Hematopoietic multipotent progenitor cell (in vitro differentiated cells): ENCODE data around the gene NOS1. TPM values are rescaled to one million over a fixed set of nuclear protein-coding genes. Genes with fewer than 3 reads are reported as not detected.
A peak's percentile ranks its signal among the peaks of the same experiment; 100 is the strongest.
"Not testable (repeated sequence)": the region's sequence is repeated elsewhere in the genome, so short reads cannot be mapped to it uniquely, and the experiment has no call there.

ENCODE experiments used
- DNase-seq, 3 donors: peaks; one replicate each; pipeline ENCODE4 v3.0.0-alpha.2; 2011 to 2015; ENCODE audit warnings: low read depth in 2 of 3, low spot score in 2 of 3
- total RNA-seq: library from RNA; depleted of rRNA; stranded (reverse); fragments of >200 nt; gene quantifications from one replicate; pipeline ENCODE4 v1.2.3, GENCODE V29; 2012

NOS1 gene
- total RNA-seq, 1 donor: under 0.01 TPM

DNA sequence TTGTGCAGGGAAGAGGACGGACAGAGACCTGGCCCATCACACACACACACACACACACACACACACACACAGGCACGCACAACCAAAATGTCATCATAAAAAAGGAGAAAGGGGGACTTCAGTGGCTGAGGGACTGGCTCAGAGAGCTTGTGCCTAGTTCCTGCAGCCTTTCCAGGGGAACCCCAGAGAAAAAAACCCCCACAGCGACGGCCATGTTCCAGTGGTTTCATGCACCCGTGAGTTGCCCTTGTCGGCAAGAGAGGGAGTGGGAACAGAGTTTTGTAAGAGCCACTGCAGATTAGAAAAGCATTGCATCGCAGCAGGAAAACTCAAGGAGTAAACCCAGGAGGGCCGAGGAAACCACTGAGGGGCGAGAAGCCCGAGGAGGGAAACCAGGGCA, 146.6 kb downstream of the NOS1 start:
- no peak for DNase-seq

DNA sequence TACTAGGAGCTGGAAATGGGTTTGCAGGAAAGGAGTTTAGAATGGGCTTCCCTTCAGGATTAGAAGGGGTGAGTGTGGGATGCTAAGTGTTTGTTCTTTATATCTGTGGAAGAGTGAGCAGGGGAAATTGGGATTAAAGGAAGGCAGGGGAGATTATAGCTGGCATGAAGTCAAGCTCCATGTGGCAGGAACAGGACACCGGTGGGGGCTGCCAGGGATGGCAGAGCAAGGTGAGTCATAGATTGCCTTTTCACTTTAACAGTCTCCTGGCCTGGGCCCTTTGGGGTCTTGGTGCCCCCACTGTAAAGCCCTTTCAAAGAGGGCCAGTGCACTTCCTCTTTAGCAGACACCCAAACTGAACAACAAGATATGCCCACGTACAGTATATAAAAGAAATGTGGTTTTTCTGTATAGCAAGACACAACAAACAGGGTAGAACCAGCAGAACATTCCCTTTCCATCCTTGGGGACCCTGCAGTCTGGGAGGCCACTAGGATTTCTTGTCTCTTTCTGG, 148.1 kb downstream of the NOS1 start:
- no peak for DNase-seq

DNA sequence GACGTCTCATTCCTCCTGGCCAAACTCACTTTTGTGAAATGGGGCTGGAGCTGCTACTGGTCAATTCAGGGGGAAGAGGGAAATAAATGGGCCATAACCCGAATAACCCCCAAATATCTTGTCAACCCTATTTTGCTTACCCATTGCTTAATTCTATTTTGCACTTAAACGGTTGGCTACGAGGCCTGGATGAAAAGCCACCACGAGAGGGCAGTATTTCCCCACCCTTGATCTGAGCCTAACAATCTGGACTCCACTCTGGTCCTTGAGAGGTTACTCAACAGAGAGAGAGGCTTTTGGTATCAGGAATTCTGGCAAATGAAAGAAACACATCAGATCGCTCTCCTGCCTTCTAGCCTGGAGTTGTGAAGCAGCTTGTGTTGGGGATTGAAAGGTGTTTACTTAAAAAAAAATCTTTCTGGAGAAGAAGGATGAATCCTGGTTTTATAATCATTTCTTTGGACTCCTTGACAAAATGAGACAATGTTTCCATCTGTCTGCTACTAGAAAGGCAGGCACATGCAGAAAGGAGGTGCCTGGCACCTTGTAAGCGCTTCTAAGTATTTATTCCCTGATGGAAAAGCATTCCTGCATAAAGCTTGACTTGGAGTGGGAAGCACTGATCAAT, 148.7 kb downstream of the NOS1 start:
- peak; percentile 25 to 73 (median 44) for DNase-seq

DNA sequence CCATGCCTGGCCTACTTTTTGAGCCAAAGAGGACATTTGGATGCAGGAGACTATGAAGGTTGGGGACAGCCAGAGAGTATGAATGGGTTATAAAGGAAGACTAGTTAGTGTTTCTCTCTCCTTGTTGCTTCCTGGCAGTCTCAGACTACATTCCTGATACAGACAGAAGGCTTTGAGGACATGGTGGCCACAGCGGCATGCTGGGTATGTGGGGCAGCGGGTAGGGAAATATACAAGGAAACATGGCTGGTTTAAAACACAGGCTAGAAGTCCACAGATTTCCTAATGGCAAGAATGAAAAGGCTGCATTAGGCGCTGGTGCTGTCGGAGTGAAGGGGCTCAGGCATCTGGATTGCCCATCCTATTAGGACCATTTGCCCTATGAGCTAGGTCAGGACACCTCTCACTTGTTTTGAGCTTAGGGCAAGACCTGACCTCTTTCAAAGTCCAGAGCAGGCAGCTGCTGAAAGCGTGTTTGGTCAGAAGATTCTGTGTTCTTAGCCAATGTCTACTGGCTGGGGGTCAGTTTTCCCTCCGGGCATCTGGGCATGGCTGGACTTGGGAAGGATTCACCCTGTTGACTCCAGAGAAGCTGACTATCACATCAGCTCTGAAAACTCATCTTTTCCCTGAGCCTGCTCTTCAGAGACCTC, 151.0 kb downstream of the NOS1 start:
- DNase-seq: no peak

DNA sequence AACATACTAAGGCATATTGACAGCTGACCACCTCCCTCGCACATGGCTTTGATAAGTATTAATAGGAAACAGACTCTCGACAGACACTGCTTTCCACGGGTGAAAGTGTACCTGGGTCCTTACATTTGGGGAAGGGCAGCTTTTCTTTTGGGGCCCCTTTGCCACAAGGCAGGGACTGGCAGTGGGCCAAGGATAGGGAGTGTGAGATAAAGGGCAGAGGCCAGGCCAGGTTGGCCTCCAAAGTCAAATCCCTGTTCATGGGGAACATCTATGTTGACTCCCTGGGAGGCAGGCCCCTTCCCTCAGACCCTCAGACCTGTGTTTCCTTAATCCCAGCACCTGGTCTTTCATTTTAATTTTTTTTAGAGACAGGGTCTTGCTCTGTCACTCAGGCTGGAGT, 151.8 kb downstream of the NOS1 start:
- no peak for DNase-seq

DNA sequence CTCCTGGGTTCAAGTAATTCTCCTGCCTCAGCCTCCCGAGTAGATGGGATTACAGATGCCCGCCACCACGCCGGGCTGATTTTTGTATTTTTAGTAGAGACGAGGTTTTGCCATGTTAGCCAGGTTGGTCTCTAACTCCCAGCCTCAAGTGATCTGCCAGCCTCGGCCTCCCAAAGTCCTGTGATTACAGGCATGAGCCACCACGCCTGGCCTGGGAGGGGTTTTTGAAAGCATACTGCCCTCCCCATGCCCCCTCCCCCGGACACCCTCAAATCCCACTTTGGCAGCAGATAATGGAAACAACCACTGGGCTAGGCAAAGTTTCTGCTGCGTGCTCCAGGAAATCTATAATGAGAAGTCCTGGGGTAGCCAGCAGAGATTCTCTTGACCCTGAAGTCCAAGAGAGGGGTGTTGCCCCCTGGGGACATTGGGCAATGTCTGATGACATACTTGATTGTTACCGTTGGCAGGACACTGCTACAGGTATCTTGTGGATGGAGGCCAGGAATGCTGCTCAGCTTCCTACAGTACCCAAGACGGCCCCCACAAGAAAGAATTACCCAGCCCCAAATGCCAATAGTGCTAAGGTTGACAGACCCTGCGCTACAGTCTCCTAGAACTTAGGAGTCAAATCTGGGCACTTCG, 152.5 kb downstream of the NOS1 start:
- no peak for DNase-seq

DNA sequence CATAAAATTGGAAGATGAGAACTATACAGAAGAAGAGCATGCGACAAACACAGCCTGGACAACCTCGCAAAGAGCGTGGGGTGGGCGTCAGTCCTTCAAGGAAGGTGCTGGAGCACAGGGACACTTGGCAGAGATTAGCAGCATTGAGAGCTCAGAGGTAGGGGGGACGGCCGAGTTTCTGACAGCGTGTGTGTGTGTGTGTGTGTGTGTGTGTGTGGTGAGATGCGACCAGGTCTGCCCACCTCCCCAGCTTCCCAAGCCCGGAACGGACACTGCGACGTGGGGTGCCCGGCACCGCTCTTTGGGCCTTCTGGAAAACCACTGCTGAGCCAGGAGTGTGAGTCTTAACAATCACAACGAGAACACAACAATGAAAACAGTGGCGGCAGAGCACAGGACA, 153.2 kb downstream of the NOS1 start:
- DNase-seq: no peak

DNA sequence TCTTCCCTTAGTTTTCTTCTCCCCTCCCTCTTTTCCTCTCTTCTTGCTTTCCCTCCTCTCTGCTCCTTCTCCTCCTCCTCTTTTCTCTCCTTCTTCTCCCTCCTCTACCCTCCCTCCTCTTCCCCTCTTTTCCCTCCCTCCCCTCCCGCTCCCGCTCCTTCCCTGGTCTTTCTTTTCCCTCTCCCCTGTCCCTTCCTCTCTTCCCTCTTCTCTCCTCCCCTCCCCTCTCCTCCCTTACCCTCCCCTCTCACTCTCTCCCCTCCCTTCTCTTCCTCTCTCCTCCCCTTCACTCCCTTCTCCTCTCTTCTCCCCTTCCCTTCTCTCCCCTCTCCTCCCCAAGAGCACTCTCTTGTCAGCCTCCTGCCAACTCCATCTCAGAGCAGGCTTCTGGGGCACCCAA, 153.8 kb downstream of the NOS1 start:
- DNase-seq: no peak

DNA sequence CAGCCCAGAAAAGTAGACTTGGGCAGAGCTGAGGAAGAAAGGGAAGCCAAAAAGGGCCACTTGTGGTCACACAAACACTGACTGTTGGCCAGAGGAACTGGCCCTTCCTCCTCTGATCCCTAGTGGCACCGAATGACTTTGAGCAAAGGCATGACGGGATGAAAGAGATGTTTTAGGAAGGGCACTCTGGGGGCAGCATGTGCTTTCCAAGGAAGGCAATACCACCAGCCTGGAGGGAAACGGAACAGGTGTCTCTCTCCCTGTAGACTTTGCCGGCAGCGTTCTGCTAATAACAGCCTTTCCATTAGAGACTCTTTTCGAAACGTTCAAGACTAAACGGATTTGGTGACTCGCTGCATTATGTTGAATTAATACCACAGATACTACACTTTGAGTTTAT, 158.9 kb downstream of the NOS1 start:
- DNase-seq: no peak

DNA sequence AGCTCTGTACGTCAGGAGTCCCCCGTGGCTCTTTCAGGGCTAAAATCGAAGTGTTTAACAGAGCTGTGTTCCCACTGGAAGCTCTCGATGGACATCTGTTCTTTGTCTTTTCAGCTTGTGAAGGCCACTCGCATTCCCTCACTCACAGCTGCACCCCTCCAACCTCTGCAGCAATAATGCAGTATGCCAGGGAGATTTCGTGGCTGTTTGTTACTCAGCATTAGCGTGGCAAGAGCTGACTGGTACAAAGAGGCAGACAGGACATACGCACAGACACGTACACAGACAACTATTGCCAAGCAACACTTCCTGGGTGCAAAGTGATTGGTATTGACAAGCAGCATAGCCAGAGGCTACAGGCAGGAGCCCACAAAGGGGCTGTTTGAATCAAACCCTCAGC, 159.4 kb downstream of the NOS1 start:
- DNase-seq: no peak

DNA sequence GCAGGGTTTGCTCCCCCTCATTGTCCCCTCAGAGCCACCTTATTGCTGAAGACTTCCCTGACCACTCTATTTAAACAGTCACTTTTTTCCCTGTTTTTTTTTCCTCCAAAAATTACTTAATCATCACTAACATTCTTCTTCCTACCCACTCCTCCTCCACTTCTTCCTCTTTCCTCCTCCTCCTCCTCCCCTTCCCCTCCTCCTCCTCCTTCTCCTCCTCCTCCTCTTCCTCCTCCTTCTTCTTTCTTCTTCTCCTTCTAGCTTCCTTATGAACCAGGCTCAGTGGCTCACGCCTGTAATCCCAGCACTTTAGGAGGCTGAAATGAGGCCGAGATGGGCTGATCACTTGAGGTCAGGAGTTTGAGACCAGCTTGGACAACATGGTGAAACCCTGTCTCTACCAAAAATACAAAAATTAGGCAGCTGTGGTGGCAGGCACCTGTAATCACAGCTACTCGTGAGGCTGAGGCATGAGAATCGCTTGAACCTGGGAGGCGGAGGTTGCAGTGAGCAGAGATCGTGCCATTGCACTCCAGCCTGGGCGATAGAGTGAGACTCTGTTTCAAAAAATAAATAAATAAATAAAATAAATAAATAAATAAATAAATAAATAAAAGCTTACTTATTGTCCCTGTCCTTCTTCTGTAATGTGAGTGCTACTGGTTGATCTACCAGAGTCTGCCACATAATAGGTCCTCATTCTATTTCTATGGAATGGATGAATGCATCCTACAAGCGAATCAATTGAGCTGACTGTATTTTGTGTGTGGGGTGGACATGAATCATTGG, 161.3 kb downstream of the NOS1 start:
- DNase-seq: not testable (repeated sequence)

DNA sequence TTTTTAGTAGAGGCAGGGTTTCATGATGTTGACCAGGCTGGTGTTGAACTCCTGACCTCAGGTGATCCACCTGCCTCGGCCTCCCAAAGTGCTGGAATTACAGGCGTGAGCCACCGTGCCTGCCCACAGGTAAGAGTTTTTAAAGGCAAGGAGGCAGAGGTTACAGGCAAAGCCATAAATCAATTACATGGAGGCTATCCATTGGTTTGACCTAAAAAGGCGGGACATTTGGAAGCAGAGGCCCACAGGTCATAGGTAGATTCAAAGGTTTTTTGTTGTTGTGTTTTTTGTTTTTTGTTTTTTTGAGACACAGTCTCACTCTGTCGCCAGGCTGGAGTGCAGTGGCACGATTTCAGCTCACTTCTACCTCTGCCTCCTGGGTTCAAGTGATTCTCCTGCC, 165.1 kb downstream of the NOS1 start:
- DNase-seq: not testable (repeated sequence)

DNA sequence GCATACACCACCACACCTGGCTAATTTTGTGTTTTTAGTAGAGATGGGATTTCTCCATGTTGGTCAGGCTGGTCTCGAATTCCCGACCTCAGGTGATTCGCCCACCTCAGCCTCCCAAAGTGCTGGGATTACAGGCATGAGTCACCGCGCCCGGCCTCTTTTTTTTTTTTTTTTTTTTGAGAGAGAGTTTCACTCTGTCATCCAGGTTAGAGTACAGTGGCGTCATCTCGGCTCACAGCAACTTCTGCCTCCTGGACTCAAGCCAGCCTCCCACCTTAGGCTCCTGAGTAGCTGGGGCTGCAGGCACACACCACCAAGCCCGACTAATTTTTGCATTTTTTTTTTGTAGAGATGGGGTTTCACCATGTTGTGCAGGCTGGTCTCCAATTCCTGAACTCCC, 166.4 kb downstream of the NOS1 start:
- not testable (repeated sequence) for DNase-seq

DNA sequence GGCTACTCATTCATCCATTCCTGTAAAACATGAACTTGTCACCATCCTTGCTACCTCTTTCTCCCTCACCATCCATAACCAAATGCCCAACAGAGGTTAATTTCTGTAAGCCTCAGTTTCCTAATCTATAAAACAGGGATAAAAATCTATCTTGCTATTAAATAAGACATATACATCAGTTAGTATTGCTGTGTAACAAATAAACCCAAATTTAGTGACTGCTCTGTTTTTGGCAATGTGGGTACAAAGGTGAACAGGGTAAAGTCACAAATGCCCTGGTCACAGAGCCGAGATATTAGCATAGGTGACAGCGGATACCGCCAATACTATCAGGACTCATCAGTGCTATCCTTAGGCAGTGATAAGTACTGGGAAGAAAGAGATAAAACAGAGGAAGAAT, 167.5 kb downstream of the NOS1 start:
- DNase-seq: no peak

DNA sequence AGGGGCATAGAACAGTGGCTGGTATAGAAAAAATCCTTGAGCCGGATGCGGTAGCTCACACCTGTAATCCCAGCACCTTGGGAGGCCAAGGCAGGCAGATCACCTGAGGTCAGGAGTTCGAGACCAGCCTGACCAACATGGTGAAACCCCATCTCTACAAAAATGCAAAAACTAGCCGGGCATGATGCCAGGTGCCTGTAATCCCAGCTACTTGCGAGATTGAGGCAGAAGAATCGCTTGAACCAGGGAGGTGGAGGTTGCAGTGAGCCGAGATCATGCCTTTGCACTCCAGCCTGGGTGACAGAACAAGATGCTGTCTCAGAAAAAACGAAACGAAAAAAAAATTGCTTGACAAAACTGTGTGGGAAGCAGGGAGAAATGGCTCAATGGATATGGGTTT, 168.8 kb downstream of the NOS1 start:
- not testable (repeated sequence) for DNase-seq

DNA sequence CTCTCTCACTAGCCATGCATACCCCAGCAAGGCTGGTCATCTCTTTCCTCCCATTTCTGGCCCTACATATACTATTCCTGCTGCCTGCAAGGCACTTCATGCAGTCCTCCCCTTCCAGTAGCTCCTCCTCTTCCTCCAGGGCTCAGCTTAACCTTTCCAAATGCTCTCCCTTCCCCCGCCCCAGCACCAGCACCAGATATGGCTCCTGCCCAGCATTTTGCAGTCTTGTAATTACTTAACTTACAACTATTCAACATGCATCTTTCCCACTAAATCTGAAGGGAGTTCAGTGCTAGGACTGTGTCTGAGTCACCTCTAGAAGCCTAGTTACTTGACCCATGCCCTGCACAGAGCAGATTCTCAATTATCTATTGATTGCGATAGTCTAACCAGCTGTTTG, 169.4 kb downstream of the NOS1 start:
- no peak for DNase-seq

DNA sequence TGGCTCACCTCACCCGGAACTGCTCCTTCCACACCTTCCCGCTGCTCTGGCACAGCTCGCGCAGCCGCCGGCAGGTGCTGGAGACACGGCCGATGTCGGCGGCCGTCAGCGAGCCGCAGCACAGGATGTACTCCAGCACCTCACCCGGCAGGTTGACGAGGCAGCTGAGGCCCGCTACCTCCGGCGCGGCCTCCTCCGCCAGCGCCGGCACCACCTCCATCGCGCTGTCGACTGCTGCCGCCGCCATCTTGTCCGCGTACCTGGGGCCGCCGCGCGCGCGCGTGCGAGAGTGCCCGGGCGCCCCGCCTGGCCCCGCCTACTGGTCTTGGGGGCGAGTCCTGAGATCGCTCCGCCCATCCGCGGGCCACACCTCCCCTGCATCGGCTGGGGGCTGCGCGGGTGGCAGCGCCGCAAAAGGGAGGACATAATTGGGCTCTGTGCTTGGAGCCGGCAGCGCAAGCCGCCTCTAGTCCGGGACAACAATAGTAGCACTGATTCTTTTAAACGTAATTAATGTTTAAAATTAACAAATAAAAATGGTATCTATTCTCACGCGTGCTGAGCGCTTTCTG, 171.1 kb downstream of the NOS1 start, which contains the start of gene FBXO21:
Gene FBXO21, minus strand, starts transcription at position 261 of the 572 bp plus-strand sequence. Its CDS starts 14 bp downstream, at position 247.
- DNase-seq: peak; percentile 89 to 92 (median 90)

DNA sequence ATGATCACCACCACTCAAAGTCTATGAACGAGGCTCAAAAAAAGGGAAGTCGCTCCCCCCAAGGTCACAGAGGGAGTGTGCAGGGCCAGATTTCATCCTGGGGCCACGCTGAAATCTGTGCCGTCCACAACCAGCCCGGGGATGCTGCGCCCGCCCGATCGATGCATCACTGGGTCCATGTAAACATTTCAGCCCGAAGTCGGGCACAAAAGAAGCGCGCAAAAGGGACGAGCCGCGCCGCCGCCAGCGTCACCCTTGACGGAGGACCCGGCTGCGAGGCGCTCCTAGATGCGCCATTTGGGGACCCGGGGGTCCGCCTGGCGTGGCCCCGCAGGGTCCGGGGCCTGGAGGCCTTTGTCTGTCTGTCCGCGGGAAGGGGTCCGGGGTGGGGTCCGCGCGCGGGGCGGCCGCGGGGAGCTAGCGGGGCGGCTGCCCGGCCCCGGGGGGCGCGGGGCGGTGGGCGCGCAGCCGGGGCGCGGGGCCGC, 171.7 kb downstream of the NOS1 start:
- peak in 2 of 3 donors; percentile 45 to 66 for DNase-seq

DNA sequence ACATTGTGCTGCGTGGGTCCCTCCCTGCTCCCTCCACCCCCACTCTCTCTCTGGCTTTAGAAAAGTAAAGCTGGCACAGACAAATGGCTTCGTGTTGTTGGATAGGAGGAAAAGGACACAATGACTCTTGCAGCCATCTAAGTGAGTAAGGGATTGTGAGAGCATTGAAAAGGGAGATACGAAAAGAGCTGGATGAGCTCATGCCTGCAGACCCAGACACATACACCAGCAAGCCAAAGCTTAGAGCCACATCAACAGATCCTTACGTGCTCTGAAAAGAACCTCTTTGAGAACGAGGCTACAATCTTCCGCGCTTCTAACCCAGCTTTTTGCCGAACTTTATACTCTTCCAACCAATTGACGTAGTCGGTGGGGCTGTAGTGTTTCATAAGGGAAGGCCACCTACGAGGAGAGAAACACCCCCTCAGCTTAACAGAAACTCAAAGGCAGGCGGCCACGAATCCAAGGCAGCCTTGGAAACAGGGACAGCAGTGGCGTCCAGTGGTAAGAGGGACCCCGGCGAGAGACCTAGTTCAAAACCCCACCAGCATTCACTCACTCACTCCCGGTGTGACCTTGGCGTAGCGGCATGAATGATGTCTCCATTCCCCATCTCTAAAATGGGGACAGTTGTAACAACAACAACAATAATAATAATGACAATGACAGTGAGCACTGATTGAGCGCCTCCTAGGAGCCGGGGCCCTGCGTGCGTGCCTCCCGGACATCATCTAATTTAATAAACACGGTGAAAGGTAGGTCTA, 172.3 kb downstream of the NOS1 start:
- DNase-seq: no peak
